ENCODE results near the gene ZNF385D.

GRCh38 chr3:21766002-21766401, 15.0 kb upstream of the ZNF385D start:
- TF ChIP-seq POLR2A (IDR thresholded peaks at IDR 0.05) (no peak), CTCF (IDR thresholded peaks at IDR 0.05) (no peak), POLR2AphosphoS5 (IDR thresholded peaks at IDR 0.05) (no peak)
